HCT116 (cell line): Measurements from ENCODE around the gene GLI3.

Experiments used
- TF ChIP-seq, protein P1 (sequence below), 3 experiments: fragments of 200-600 bp in 1 of 3; sonication (generic) in 1 of 3; IDR thresholded peaks in 2 of 3; conservative IDR thresholded peaks in 1 of 3; 2 replicates each; pipeline ENCODE4 v1.5.1; 2012 to 2017; ENCODE audit warnings: low read depth in 2 of 3, low read length in 2 of 3, antibody characterized with exemption in 1 of 3, borderline replicate concordance in 1 of 3, control low read depth in 1 of 3, mild to moderate bottlenecking in 1 of 3, mixed read lengths in 1 of 3, mixed run types in 1 of 3, moderate library complexity in 1 of 3; ENCODE audit not compliant: insufficient read depth in 1 of 3
- TF ChIP-seq, protein P2 (sequence below): IDR thresholded peaks from 2 replicates; pipeline ENCODE4 v1.6.1; 2012

DNA sequence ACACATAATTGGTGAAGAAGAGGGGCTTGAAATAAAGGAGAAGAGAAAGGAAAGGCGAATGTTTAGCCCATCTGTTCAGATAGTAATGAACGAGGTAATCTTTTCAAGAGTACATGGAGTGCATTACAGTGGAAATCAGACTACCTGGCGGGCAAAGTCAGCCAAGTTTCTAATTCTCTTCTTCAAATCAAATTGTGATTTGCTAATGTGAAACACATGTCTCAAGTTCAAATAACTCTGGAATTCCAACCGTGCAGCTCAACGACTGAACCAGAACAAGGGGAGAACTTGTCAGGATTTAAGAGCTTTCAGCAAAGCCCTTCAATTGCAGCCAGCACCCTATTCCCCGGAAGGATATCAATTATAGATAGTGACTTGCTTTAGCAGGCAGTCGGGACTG lies 216.9 kb downstream of the GLI3 start:
- TF ChIP-seq, protein P1, sequence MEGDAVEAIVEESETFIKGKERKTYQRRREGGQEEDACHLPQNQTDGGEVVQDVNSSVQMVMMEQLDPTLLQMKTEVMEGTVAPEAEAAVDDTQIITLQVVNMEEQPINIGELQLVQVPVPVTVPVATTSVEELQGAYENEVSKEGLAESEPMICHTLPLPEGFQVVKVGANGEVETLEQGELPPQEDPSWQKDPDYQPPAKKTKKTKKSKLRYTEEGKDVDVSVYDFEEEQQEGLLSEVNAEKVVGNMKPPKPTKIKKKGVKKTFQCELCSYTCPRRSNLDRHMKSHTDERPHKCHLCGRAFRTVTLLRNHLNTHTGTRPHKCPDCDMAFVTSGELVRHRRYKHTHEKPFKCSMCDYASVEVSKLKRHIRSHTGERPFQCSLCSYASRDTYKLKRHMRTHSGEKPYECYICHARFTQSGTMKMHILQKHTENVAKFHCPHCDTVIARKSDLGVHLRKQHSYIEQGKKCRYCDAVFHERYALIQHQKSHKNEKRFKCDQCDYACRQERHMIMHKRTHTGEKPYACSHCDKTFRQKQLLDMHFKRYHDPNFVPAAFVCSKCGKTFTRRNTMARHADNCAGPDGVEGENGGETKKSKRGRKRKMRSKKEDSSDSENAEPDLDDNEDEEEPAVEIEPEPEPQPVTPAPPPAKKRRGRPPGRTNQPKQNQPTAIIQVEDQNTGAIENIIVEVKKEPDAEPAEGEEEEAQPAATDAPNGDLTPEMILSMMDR (IDR thresholded peaks at IDR 0.05 in 2 of 3, conservative IDR thresholded peaks at IDR 0.05 in 1 of 3; ENCODE audit: borderline replicate concordance in 1 of 3, insufficient read depth in 1 of 3, low read depth in 2 of 3, low read length in 2 of 3): no peak
- TF ChIP-seq, protein P2, sequence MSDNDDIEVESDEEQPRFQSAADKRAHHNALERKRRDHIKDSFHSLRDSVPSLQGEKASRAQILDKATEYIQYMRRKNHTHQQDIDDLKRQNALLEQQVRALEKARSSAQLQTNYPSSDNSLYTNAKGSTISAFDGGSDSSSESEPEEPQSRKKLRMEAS: no peak
